Measurements from ENCODE around the gene APLF. TPM values are rescaled to one million over a fixed set of nuclear protein-coding genes. Genes with fewer than 3 reads are reported as not detected.

Gene APLF
- total and polyA plus RNA-seq, 10 of the 15 experiments (the other 5 are each of a cell fraction or from before 2014, with no cell fraction given), result 0.66 to 2.8 (median 1.8) TPM

DNA sequence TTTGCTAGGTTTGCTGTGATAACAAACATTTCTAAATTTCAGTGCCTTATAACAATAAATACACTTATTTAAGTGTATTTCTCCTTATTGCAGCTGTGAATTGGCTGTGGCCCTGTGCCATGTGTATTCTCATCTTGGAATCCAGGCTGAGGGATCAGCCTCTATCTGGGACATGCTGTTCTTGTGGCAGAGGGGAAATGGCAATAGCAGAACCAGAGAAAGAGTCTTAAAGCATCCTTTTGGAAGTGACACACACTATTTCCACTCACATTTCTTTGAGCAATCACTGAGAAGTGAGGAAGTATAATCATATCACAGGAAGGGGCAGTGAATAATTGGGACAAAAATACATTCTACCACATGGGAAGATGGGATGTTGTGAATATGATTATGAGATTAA is 109.8 kb downstream of the APLF start:
- Histone ChIP-seq H3K4me3 (no peak overlapping the region), H3K4me1 (ENCODE audit: control insufficient read depth, insufficient read depth, low read length) (no peaks in the 10 kb centered on the region), H3K79me2 (ENCODE audit: control insufficient read depth, insufficient read depth, low read length) (no peaks in the 10 kb centered on the region), H3K36me3 (ENCODE audit: control insufficient read depth in 2 of 2, insufficient read depth in 2 of 2, low read length in 1 of 2) (no peaks in the 10 kb centered on the region), H2AFZ (ENCODE audit: control insufficient read depth, low read depth, low read length) (no peak overlapping the region), H3K27me3 (replicated peaks in 1 of 2; ENCODE audit: control insufficient read depth in 2 of 2, insufficient read depth in 2 of 2, low read length in 1 of 2) (no peaks in the 10 kb centered on the region), H3K9me3 (replicated peaks; ENCODE audit: control insufficient read depth, insufficient read depth, low read length) (no peaks in the 10 kb centered on the region), H3K27ac (ENCODE audit: control insufficient read depth, insufficient read depth) (no peak overlapping the region), H3K9ac (ENCODE audit: control insufficient read depth, insufficient read depth, low read length) (no peak overlapping the region), H4K20me1 (ENCODE audit: control insufficient read depth, insufficient read depth) (no peaks in the 10 kb centered on the region), H3K4me2 (ENCODE audit: control insufficient read depth, insufficient read depth) (no peak overlapping the region)
- BruUV-seq (replicated peaks), result no TSS peak
- intact Hi-C loops (cut with micrococcal nuclease; ENCODE audit: unreplicated experiment) (no loop called here), in situ Hi-C loops (cut with MboI) (no loop called here)
- CTCF ChIA-PET, result interaction anchor here (1.3 to 1.8 kb wide), 2 partner anchors 9 to 18 kb away, joined by 4 read pairs; no protein-coding TSS in a partner anchor
- TF ChIP-seq ASH2L (IDR thresholded peaks at IDR 0.05; ENCODE audit: borderline replicate concordance, low read depth) (no peak), BCL11A (IDR thresholded peaks at IDR 0.05; ENCODE audit: low read depth, low read length) (no peak), KDM1A (IDR thresholded peaks at IDR 0.05; ENCODE audit: borderline replicate concordance) (no peak), TBL1XR1 (IDR thresholded peaks at IDR 0.05; ENCODE audit: low read depth, low read length) (no peak), BHLHE40 (IDR thresholded peaks at IDR 0.05; ENCODE audit: borderline replicate concordance in 1 of 2, low read depth in 2 of 2, low read length in 1 of 2) (no peak), SIN3A (IDR thresholded peaks at IDR 0.05; ENCODE audit: low read depth, low read length) (no peak)
- TF ChIP-seq, protein P1, sequence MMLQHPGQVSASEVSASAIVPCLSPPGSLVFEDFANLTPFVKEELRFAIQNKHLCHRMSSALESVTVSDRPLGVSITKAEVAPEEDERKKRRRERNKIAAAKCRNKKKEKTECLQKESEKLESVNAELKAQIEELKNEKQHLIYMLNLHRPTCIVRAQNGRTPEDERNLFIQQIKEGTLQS (IDR thresholded peaks at IDR 0.05; ENCODE audit: borderline replicate concordance, extremely low read depth, low read depth, low read length), result no peak
- RAD21 ChIA-PET (ENCODE audit: unreplicated experiment), result no interaction called here
- SMC1A ChIA-PET (ENCODE audit: uncharacterized antibody, unreplicated experiment), result no interaction called here
- ATAC-seq (no peak), DNase-seq (ENCODE audit: low read depth, low spot score) (no peak), FAIRE-seq (no peak)
- POLR2A ChIA-PET, result no interaction called here

GRCh38 chr2:68579689-68580088 is 112.3 kb downstream of the APLF start:
- Histone ChIP-seq H3K27me3 (replicated peaks in 1 of 2; ENCODE audit: control insufficient read depth in 2 of 2, insufficient read depth in 2 of 2, low read length in 1 of 2) (no peaks in the 10 kb centered on the region), H2AFZ (ENCODE audit: control insufficient read depth, low read depth, low read length) (no peak overlapping the region), H3K27ac (ENCODE audit: control insufficient read depth, insufficient read depth) (no peak overlapping the region), H3K4me3 (no peak overlapping the region), H3K9ac (ENCODE audit: control insufficient read depth, insufficient read depth, low read length) (no peak overlapping the region), H3K4me2 (ENCODE audit: control insufficient read depth, insufficient read depth) (no peak overlapping the region), H3K4me1 (ENCODE audit: control insufficient read depth, insufficient read depth, low read length) (no peaks in the 10 kb centered on the region), H3K9me3 (replicated peaks; ENCODE audit: control insufficient read depth, insufficient read depth, low read length) (no peaks in the 10 kb centered on the region), H3K36me3 (ENCODE audit: control insufficient read depth in 2 of 2, insufficient read depth in 2 of 2, low read length in 1 of 2) (no peaks in the 10 kb centered on the region), H3K79me2 (ENCODE audit: control insufficient read depth, insufficient read depth, low read length) (no peaks in the 10 kb centered on the region), H4K20me1 (ENCODE audit: control insufficient read depth, insufficient read depth) (no peaks in the 10 kb centered on the region)
- ChIA-PET RAD21 (ENCODE audit: unreplicated experiment) (no interaction called here), CTCF (interaction anchor here (2.2 to 2.5 kb wide), 2 partner anchors 9 to 15 kb away, joined by 6 to 16 read pairs; no protein-coding TSS in a partner anchor), SMC1A (ENCODE audit: uncharacterized antibody, unreplicated experiment) (no interaction called here), POLR2A (no interaction called here)
- 99% methylated on average over 3 of the region's 3 CpGs for WGBS (ENCODE audit: insufficient coverage, insufficient replicate concordance, low lambda C conversion rate, missing lambda C conversion rate)
- DNase-seq (ENCODE audit: low read depth, low spot score), result no peak
- TF ChIP-seq, protein P2, sequence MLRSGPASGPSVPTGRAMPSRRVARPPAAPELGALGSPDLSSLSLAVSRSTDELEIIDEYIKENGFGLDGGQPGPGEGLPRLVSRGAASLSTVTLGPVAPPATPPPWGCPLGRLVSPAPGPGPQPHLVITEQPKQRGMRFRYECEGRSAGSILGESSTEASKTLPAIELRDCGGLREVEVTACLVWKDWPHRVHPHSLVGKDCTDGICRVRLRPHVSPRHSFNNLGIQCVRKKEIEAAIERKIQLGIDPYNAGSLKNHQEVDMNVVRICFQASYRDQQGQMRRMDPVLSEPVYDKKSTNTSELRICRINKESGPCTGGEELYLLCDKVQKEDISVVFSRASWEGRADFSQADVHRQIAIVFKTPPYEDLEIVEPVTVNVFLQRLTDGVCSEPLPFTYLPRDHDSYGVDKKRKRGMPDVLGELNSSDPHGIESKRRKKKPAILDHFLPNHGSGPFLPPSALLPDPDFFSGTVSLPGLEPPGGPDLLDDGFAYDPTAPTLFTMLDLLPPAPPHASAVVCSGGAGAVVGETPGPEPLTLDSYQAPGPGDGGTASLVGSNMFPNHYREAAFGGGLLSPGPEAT (IDR thresholded peaks at IDR 0.05; ENCODE audit: low read depth), result no peak
- no peak for TF ChIP-seq SMC3 (IDR thresholded peaks at IDR 0.05; ENCODE audit: borderline replicate concordance, low read length)
- TF ChIP-seq IKZF1 (conservative IDR thresholded peaks at IDR 0.05), result no peak
- no peak for TF ChIP-seq FOXK2 (IDR thresholded peaks at IDR 0.05)
- TF ChIP-seq SMARCA5 (IDR thresholded peaks at IDR 0.05), result no peak
- TF ChIP-seq RBBP5 (conservative IDR thresholded peaks at IDR 0.05), result no peak
- TF ChIP-seq ELK1 (IDR thresholded peaks at IDR 0.05; ENCODE audit: low read depth, low read length), result no peak
- in situ Hi-C loops (cut with MboI), result no loop called here
- intact Hi-C loops (cut with micrococcal nuclease; ENCODE audit: unreplicated experiment), result no loop called here
- no peak for ATAC-seq
- no TSS peak for BruUV-seq (replicated peaks)
- FAIRE-seq, result no peak

Data from GM12878 (cell line).